HepG2 (cell line): ENCODE measurements around the gene PIANP. TPM values are rescaled to one million over a fixed set of nuclear protein-coding genes. Genes with fewer than 3 reads are reported as not detected.

Experiments
- AGO1 ChIP-seq: fragments of 200-400 bp; formaldehyde crosslinking; IDR thresholded peaks from 2 replicates; pipeline ENCODE4 v1.6.1; 2017; ENCODE audit warnings: mild to moderate bottlenecking, low read depth, low read length, moderate library complexity; ENCODE audit not compliant: poor library complexity, severe bottlenecking
- CBX5 ChIP-seq: sonication (generic); formaldehyde crosslinking; IDR thresholded peaks from 2 replicates; pipeline ENCODE4 v1.4.0; 2020; ENCODE audit warnings: missing genetic modification reagents, borderline replicate concordance
- CENPBD1 ChIP-seq: sonication (generic); formaldehyde crosslinking; IDR thresholded peaks from 2 replicates; pipeline ENCODE4 v1.8.0; 2022; ENCODE audit warnings: missing genetic modification reagents, low read depth, mild to moderate bottlenecking, borderline replicate concordance
- CHD2 ChIP-seq: IDR thresholded peaks from 2 replicates; pipeline ENCODE4 v1.6.1; 2011; ENCODE audit warnings: low read depth, low read length, improper control_type of control experiment
- DDIT3 ChIP-seq: sonication (generic); formaldehyde crosslinking; IDR thresholded peaks from 2 replicates; pipeline ENCODE4 v1.4.0; 2020; ENCODE audit warnings: mild to moderate bottlenecking, missing genetic modification reagents
- ERF ChIP-seq: IDR thresholded peaks from 2 replicates; pipeline ENCODE4 v1.6.1; 2018; ENCODE audit warnings: missing biosample characterization, missing genetic modification reagents
- EZH2 ChIP-seq: conservative IDR thresholded peaks from 2 replicates; pipeline ENCODE4 v1.6.1; 2012; ENCODE audit warnings: mild to moderate bottlenecking, low read depth, low read length, moderate library complexity
- IKZF4 ChIP-seq: sonication (generic); formaldehyde crosslinking; IDR thresholded peaks from 2 replicates; pipeline ENCODE4 v1.5.1; 2020; ENCODE audit warnings: borderline replicate concordance, mild to moderate bottlenecking, low read depth, missing genetic modification reagents; ENCODE audit errors: not compliant biosample characterization
- NONO ChIP-seq, 2 experiments: fragments of 450-650 bp in 1 of 2; sonication (generic) in 1 of 2; formaldehyde crosslinking in 1 of 2; IDR thresholded peaks in 1 of 2; conservative IDR thresholded peaks in 1 of 2; 2 replicates each; pipeline versions ENCODE4 v1.6.1 to v1.8.0; 2017 to 2022; ENCODE audit warnings: mild to moderate bottlenecking in 1 of 2, missing genetic modification reagents in 1 of 2, moderate library complexity in 1 of 2
- POGZ ChIP-seq: sonication (generic); formaldehyde crosslinking; IDR thresholded peaks from 2 replicates; pipeline ENCODE4 v1.4.0; 2020; ENCODE audit warnings: mild to moderate bottlenecking, missing genetic modification reagents
- SOX6 ChIP-seq, 2 experiments: fragments of 450-650 bp in 1 of 2; sonication (generic) in 1 of 2; formaldehyde crosslinking in 1 of 2; IDR thresholded peaks; 2 replicates each; pipeline versions ENCODE4 v1.4.0 to v1.6.1; 2017 to 2020; ENCODE audit warnings: antibody characterized with exemption in 1 of 2, mild to moderate bottlenecking in 1 of 2, missing genetic modification reagents in 1 of 2
- ZMYM3 ChIP-seq: sonication (generic); formaldehyde crosslinking; IDR thresholded peaks from 2 replicates; pipeline ENCODE4 v1.5.1; 2020; ENCODE audit warnings: mild to moderate bottlenecking, missing genetic modification reagents
- ZNF260 ChIP-seq: sonication (generic); formaldehyde crosslinking; IDR thresholded peaks from 2 replicates; pipeline ENCODE4 v1.4.0; 2020; ENCODE audit warnings: missing genetic modification reagents, low read depth, mild to moderate bottlenecking, borderline replicate concordance
- ZNF263 ChIP-seq: sonication (generic); formaldehyde crosslinking; IDR thresholded peaks from 2 replicates; pipeline ENCODE4 v1.4.0; 2020; ENCODE audit warnings: missing genetic modification reagents
- ZNF34 ChIP-seq: sonication (generic); formaldehyde crosslinking; IDR thresholded peaks from 2 replicates; pipeline ENCODE4 v1.4.0; 2020; ENCODE audit warnings: mild to moderate bottlenecking, missing genetic modification reagents, borderline replicate concordance
- ZNF460 ChIP-seq: sonication (generic); formaldehyde crosslinking; IDR thresholded peaks from 2 replicates; pipeline ENCODE4 v1.5.1; 2020; ENCODE audit warnings: missing genetic modification reagents, mild to moderate bottlenecking, borderline replicate concordance
- ZNF644 ChIP-seq: IDR thresholded peaks from 2 replicates; pipeline ENCODE4 v1.6.1; 2016; ENCODE audit warnings: low read depth
- ZNF773 ChIP-seq: sonication (generic); formaldehyde crosslinking; IDR thresholded peaks from 2 replicates; pipeline ENCODE4 v1.4.0; 2020; ENCODE audit warnings: missing genetic modification reagents, borderline replicate concordance
- polyA plus RNA-seq, 8 experiments: library from polyadenylated mRNA; depleted of rRNA in 3 of 8; stranded (reverse) in 7 of 8; unstranded in 1 of 8; fragments of >200 nt; fragmentation: Illumina TruSeq in 4 of 8; extraction: Trizol in 4 of 8; gene quantifications; 2 replicates each; pipeline versions ENCODE4 v1.2.1 to v1.2.3, GENCODE V29; 2011 to 2016; ENCODE audit warnings: low read depth in 4 of 8, missing spikeins in 1 of 8, mixed read lengths in 1 of 8; ENCODE audit not compliant: insufficient read depth in 1 of 8
- total RNA-seq, 5 experiments: library from RNA; depleted of rRNA; stranded (reverse); fragments of >200 nt; fragmentation: Illumina TruSeq; extraction: Trizol; gene quantifications; 2 replicates each; pipeline ENCODE4 v1.2.3, GENCODE V29; 2016; ENCODE audit warnings: low read depth in 1 of 5
- TF ChIP-seq, protein P1 (sequence below): sonication (generic); formaldehyde crosslinking; IDR thresholded peaks from 2 replicates; pipeline ENCODE4 v1.4.0; 2020; ENCODE audit warnings: missing genetic modification reagents
- TF ChIP-seq, protein P2 (sequence below): sonication (generic); formaldehyde crosslinking; IDR thresholded peaks from 2 replicates; pipeline ENCODE4 v1.4.0; 2020; ENCODE audit warnings: mild to moderate bottlenecking, missing genetic modification reagents
- TF ChIP-seq, protein P3 (sequence below): sonication (generic); formaldehyde crosslinking; IDR thresholded peaks from 2 replicates; pipeline ENCODE4 v1.9.0; 2021; ENCODE audit warnings: missing genetic modification reagents, borderline replicate concordance

Gene PIANP
- total and polyA plus RNA-seq, 2 of the 13 experiments (the other 11 are each of a cell fraction or from before 2014, with no cell fraction given) = not detected

DNA sequence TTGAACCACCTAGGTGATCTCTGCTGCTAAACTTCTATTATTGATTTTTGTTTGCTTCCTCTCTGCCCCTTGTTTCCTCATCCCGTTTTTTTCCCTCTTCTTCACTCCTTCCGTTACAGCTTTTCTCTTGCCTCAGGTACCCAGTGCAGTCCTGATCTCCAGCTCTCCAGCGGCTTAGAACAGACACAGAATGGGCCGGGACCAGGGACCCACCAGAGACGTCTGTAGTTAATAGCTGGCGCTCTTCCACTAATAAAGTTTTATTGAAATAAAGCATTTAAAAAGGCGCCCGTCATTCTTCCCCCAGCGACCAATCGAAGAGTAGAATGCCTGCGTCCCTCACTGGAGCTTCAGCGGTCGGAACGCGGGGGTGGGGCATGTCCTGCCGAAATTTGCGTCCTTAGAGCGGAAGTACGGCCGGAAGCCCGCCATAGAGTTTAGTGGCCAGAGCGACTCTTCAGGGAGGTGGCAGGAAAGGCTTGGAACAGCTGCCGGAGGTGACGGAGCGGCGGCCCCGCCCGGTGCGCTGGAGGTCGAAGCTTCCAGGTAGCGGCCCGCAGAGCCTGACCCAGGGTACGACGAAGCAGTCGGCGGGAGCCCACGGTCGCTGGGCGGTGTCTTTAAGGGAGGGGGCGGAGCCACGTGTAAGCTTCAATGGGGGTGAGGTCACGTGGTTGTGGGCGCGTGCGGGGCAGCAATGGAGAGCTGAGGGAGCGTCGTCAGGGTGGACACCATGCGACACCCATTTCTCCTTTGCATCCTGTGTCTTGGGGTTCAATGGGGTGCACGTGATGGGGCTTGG lies 23.2 kb upstream of the PIANP start, which contains the start of gene COPS7A (continued):
- 0 out of 2 replicates have a peak, but pooled peaks have one; percentile 91 for TF ChIP-seq ZNF773 (CRISPR knock-in tag)
- TF ChIP-seq ZMYM3 (CRISPR knock-in tag) = no peak
- peak; percentile 67; the same call in 1 of the 2 replicates for TF ChIP-seq CBX5 (CRISPR knock-in tag)
- no peak for TF ChIP-seq EZH2
- TF ChIP-seq IKZF4 = peak; percentile 92
- TF ChIP-seq, protein P1, sequence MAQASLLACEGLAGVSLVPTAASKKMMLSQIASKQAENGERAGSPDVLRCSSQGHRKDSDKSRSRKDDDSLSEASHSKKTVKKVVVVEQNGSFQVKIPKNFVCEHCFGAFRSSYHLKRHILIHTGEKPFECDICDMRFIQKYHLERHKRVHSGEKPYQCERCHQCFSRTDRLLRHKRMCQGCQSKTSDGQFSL (CRISPR knock-in tag) = peak; percentile 89; the same call in 1 of the 2 replicates
- peak; percentile 60; the same call in 1 of the 2 replicates for TF ChIP-seq ZNF644
- TF ChIP-seq CENPBD1 (CRISPR knock-in tag) = no peak; the same call in 1 of the 2 replicates
- peak; percentile 89 for TF ChIP-seq POGZ (CRISPR knock-in tag)
- TF ChIP-seq ZNF263 (CRISPR knock-in tag) = 0 out of 2 replicates have a peak, but pooled peaks have one; percentile 48
- TF ChIP-seq, protein P2, sequence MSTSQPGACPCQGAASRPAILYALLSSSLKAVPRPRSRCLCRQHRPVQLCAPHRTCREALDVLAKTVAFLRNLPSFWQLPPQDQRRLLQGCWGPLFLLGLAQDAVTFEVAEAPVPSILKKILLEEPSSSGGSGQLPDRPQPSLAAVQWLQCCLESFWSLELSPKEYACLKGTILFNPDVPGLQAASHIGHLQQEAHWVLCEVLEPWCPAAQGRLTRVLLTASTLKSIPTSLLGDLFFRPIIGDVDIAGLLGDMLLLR (CRISPR knock-in tag) = peak; percentile 91
- TF ChIP-seq, protein P3, sequence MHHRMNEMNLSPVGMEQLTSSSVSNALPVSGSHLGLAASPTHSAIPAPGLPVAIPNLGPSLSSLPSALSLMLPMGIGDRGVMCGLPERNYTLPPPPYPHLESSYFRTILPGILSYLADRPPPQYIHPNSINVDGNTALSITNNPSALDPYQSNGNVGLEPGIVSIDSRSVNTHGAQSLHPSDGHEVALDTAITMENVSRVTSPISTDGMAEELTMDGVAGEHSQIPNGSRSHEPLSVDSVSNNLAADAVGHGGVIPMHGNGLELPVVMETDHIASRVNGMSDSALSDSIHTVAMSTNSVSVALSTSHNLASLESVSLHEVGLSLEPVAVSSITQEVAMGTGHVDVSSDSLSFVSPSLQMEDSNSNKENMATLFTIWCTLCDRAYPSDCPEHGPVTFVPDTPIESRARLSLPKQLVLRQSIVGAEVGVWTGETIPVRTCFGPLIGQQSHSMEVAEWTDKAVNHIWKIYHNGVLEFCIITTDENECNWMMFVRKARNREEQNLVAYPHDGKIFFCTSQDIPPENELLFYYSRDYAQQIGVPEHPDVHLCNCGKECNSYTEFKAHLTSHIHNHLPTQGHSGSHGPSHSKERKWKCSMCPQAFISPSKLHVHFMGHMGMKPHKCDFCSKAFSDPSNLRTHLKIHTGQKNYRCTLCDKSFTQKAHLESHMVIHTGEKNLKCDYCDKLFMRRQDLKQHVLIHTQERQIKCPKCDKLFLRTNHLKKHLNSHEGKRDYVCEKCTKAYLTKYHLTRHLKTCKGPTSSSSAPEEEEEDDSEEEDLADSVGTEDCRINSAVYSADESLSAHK (CRISPR knock-in tag) = peak; percentile 89
- TF ChIP-seq SOX6 (IDR thresholded peaks at IDR 0.05) = no peak
- peak; percentile 82 for TF ChIP-seq SOX6 (CRISPR knock-in tag; IDR thresholded peaks at IDR 0.05)
- no peak; the same call in 1 of the 2 replicates for TF ChIP-seq CHD2
- peak; percentile 50 for TF ChIP-seq ERF
- no peak for TF ChIP-seq ZNF34 (CRISPR knock-in tag)
- no peak for TF ChIP-seq NONO (IDR thresholded peaks at IDR 0.05)
- peak; percentile 87 for TF ChIP-seq NONO (CRISPR knock-in tag; conservative IDR thresholded peaks at IDR 0.05)
- no peak for TF ChIP-seq DDIT3 (CRISPR knock-in tag)
- no peak for TF ChIP-seq ZNF260
- TF ChIP-seq ZNF460 = no peak
- TF ChIP-seq AGO1 = peak; percentile 56
